Progenitor cell of endocrine pancreas (in vitro differentiated cells): ENCODE measurements around the gene GNAS-AS1. TPM values are rescaled to one million over a fixed set of nuclear protein-coding genes. Genes with fewer than 3 reads are reported as not detected.

Experiments used
- DNase-seq: peaks from one replicate; pipeline ENCODE4 v3.0.0; 2021; ENCODE audit warnings: low spot score; ENCODE audit not compliant: unreplicated experiment
- H3K27ac Mint-ChIP-seq: 2 replicates; pipeline ENCODE4 v1.8.0; 2021; ENCODE audit warnings: mild to moderate bottlenecking, moderate library complexity, mixed read lengths
- H3K27me3 Mint-ChIP-seq: 2 replicates; pipeline ENCODE4 v1.8.0; 2021; ENCODE audit warnings: mixed read lengths
- H3K36me3 Mint-ChIP-seq: 2 replicates; pipeline ENCODE4 v1.8.0; 2022; ENCODE audit warnings: mixed read lengths; ENCODE audit not compliant: insufficient read depth
- H3K4me1 Mint-ChIP-seq: 2 replicates; pipeline ENCODE4 v1.8.0; 2021; ENCODE audit warnings: low read depth, mixed read lengths
- H3K4me3 Mint-ChIP-seq: 2 replicates; pipeline ENCODE4 v1.8.0; 2021; ENCODE audit warnings: low read depth, mild to moderate bottlenecking, moderate library complexity, mixed read lengths
- H3K9me3 Mint-ChIP-seq: 2 replicates; pipeline ENCODE4 v1.8.0; 2021; ENCODE audit warnings: low read depth, mixed read lengths
- CTCF ChIP-seq: fragments of 200-600 bp; sonication (generic); IDR thresholded peaks from one replicate; pipeline ENCODE4 v1.5.0; 2021; ENCODE audit warnings: antibody characterized with exemption, mild to moderate bottlenecking; ENCODE audit not compliant: unreplicated experiment
- total RNA-seq: library from RNA; stranded (reverse); gene quantifications from 2 replicates; pipeline ENCODE4 v1.2.1, GENCODE V29; 2021

The GNAS-AS1 gene
- total RNA-seq, 1 donor from 2014 or later, result 4.3 TPM

GRCh38 chr20:58818586-58819285, 32.0 kb downstream of the GNAS-AS1 start:
- H3K27ac Mint-ChIP-seq, result peak overlapping the region; percentile 63
- no peaks in the 10 kb centered on the region for H3K27me3 Mint-ChIP-seq
- H3K4me3 Mint-ChIP-seq, result no peak overlapping the region
- peaks cover 5% of the 10 kb centered on the region for H3K4me1 Mint-ChIP-seq
- TF ChIP-seq CTCF, result no peak
- DNase-seq, result no peak
- H3K36me3 Mint-ChIP-seq, result peaks cover 10% of the 10 kb centered on the region
- peaks cover 5% of the 10 kb centered on the region for H3K9me3 Mint-ChIP-seq

- H3K4me1 Mint-ChIP-seq, result peaks cover 5% of the 10 kb centered on the region
- peaks cover 10% of the 10 kb centered on the region for H3K36me3 Mint-ChIP-seq
- peak overlapping the region; percentile 41 for H3K27ac Mint-ChIP-seq
Observed at GRCh38 chr20:58817748-58818147, 33.0 kb downstream of the GNAS-AS1 start.

GRCh38 chr20:58816957-58817651, 33.6 kb downstream of the GNAS-AS1 start:
- Mint-ChIP-seq H3K4me3 (no peak overlapping the region), H3K9me3 (peaks cover 5% of the 10 kb centered on the region), H3K27ac (no peak overlapping the region), H3K27me3 (no peaks in the 10 kb centered on the region), H3K4me1 (peaks cover 5% of the 10 kb centered on the region), H3K36me3 (peaks cover 10% of the 10 kb centered on the region)
- no peak for TF ChIP-seq CTCF
- DNase-seq, result no peak

More at GRCh38 chr20:58817748-58818147, 33.0 kb downstream of the GNAS-AS1 start:
- no peaks in the 10 kb centered on the region for H3K27me3 Mint-ChIP-seq
- DNase-seq, result no peak
- TF ChIP-seq CTCF, result no peak
- no peak overlapping the region for H3K4me3 Mint-ChIP-seq
- peaks cover 5% of the 10 kb centered on the region for H3K9me3 Mint-ChIP-seq

GRCh38 chr20:58816051-58816450, 34.7 kb downstream of the GNAS-AS1 start:
- DNase-seq, result no peak
- no peak overlapping the region for H3K4me3 Mint-ChIP-seq
- peaks cover 5% of the 10 kb centered on the region for H3K4me1 Mint-ChIP-seq
- H3K27me3 Mint-ChIP-seq, result peaks cover 3% of the 10 kb centered on the region
- H3K27ac Mint-ChIP-seq, result no peak overlapping the region
- TF ChIP-seq CTCF, result no peak
- peaks cover 7% of the 10 kb centered on the region for H3K36me3 Mint-ChIP-seq
- H3K9me3 Mint-ChIP-seq, result peaks cover 7% of the 10 kb centered on the region

GRCh38 chr20:58815448-58815847, 35.3 kb downstream of the GNAS-AS1 start:
- Mint-ChIP-seq H3K27ac (no peak overlapping the region), H3K27me3 (peaks cover 3% of the 10 kb centered on the region), H3K4me3 (no peak overlapping the region), H3K36me3 (peaks cover under 1% of the 10 kb centered on the region), H3K4me1 (peaks cover 5% of the 10 kb centered on the region), H3K9me3 (peaks cover 3% of the 10 kb centered on the region)
- no peak for TF ChIP-seq CTCF
- no peak for DNase-seq
